Epidermal melanocyte (primary cell): ENCODE data around the gene MAFG.

Experiments used
- DNase-seq: peaks from one replicate; pipeline ENCODE4 v3.0.0; 2011; ENCODE audit warnings: low spot score; ENCODE audit not compliant: insufficient read length

The MAFG gene

GRCh38 chr17:81909966-81910839 lies 17.3 kb downstream of the MAFG start:
- no peak for DNase-seq

GRCh38 chr17:81909231-81909630 lies 18.3 kb downstream of the MAFG start:
- no peak for DNase-seq

- DNase-seq = no peak
These were observed 18.7 kb downstream of the MAFG start for GRCh38 chr17:81908793-81909192.

- no peak for DNase-seq
These were observed 20.1 kb downstream of the MAFG start for GRCh38 chr17:81907219-81908145.

- no peak for DNase-seq
These were observed 20.9 kb downstream of the MAFG start for GRCh38 chr17:81906476-81907218.

GRCh38 chr17:81905993-81906392 lies 21.5 kb downstream of the MAFG start:
- DNase-seq = no peak

GRCh38 chr17:81905424-81905875 lies 22.1 kb downstream of the MAFG start:
- DNase-seq = no peak

- no peak for DNase-seq
These were observed 22.7 kb downstream of the MAFG start for GRCh38 chr17:81904600-81905423.

- no peak for DNase-seq
These were observed 23.5 kb downstream of the MAFG start for GRCh38 chr17:81903896-81904599.

GRCh38 chr17:81903415-81903831 lies 24.1 kb downstream of the MAFG start:
- DNase-seq = no peak

- DNase-seq = no peak
These were observed 24.7 kb downstream of the MAFG start for GRCh38 chr17:81902653-81903414.

- DNase-seq = no peak
These were observed 25.4 kb downstream of the MAFG start, which contains the start of gene NPB for GRCh38 chr17:81902023-81902652. NPB (plus strand) TSS chr17:81902238; CDS start chr17:81902278, 40 bp downstream.

GRCh38 chr17:81901167-81902022 lies 26.1 kb downstream of the MAFG start:
- no peak for DNase-seq

GRCh38 chr17:81900181-81900820 lies 27.2 kb downstream of the MAFG start:
- no peak for DNase-seq

- DNase-seq = no peak
These were observed 27.9 kb downstream of the MAFG start for GRCh38 chr17:81899514-81900166.

GRCh38 chr17:81898885-81899284 lies 28.6 kb downstream of the MAFG start:
- no peak for DNase-seq
